NCI-H82 treated with DMSO at 0.1 percent for 48 hours (cell line): Measurements from ENCODE around the gene EYS.
A peak's percentile ranks its signal among the peaks of the same experiment; 100 is the strongest.

Experiments used
- DNase-seq: peaks from one replicate; lab custom pipeline; 2025; ENCODE audit not compliant: unreplicated experiment; lab: John Stamatoyannopoulos, UW

EYS gene

GRCh38 chr6:64737418-64737817 lies 969.6 kb downstream of the EYS start:
- DNase-seq = no peak

- DNase-seq = no peak
Observed at GRCh38 chr6:64736421-64736950, 970.5 kb downstream of the EYS start.

DNA sequence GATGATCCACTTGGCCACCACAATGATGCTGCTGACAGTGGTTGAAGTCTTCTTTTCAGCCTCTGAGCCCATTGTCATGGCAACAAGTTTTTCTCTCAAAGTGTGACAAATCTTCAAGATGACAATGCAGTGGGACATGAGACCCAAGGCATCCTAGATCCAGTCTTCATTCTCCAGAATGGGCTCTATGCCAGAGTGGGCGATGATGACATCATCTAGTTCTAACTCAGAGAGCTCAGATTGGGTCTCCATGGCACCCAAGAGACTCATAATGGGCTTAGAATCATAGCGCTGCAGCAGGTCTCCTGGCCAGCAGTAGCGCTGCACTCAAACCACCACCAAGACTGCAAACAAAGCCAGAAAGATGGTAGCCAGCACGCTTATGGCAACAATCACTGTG lies 973.6 kb downstream of the EYS start:
- DNase-seq = no peak

DNA sequence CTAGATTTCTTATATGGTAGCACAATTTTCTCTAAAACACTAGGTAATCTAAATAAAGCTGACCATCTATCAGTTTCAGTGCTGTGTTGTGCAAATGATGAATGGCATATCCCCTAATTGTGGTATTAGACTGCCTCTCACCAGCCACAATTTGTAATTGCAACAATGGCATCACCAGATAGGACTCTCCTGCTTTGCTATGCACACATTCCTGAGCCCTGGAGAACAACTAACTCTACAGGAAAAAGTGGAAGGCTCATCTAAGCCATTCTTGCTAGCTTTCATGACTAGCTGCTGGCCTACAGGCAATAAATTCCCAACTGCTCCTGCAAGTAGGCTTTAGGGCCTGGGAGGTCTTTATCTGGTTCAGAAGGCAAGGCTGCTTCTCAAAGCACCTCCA lies 974.1 kb downstream of the EYS start:
- no peak for DNase-seq

GRCh38 chr6:64729522-64729921 lies 977.5 kb downstream of the EYS start:
- no peak for DNase-seq

- no peak for DNase-seq
Observed at GRCh38 chr6:64727075-64727474, 980.0 kb downstream of the EYS start.

- DNase-seq = no peak
Observed at GRCh38 chr6:64724091-64724490, 982.9 kb downstream of the EYS start.

GRCh38 chr6:64723327-64724058 lies 983.5 kb downstream of the EYS start:
- no peak for DNase-seq

GRCh38 chr6:64721865-64722264 lies 985.2 kb downstream of the EYS start:
- no peak for DNase-seq

- peak; percentile 90 for DNase-seq
Observed at GRCh38 chr6:64717281-64717680, 989.7 kb downstream of the EYS start.

DNA sequence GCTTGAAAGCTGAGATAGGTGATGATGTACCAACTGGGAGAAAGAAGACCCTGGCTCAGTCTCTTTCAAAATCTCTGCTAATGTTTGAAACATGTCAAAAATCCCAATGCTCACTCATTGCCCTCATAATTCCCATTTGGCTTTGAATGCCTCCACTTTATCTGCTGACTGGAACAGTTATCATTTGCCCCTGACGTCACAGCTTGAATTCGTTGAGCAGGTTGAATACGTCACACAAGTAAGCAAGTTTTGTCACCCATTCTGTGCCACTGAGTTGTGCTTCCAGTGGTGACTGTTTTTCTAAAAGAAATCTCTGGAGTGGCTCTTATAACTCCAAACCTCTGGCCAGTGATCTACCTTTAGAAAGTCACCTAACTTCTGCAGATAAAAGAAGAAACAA lies 991.4 kb downstream of the EYS start:
- DNase-seq = no peak

GRCh38 chr6:64714073-64714472 lies 993.0 kb downstream of the EYS start:
- no peak for DNase-seq

DNA sequence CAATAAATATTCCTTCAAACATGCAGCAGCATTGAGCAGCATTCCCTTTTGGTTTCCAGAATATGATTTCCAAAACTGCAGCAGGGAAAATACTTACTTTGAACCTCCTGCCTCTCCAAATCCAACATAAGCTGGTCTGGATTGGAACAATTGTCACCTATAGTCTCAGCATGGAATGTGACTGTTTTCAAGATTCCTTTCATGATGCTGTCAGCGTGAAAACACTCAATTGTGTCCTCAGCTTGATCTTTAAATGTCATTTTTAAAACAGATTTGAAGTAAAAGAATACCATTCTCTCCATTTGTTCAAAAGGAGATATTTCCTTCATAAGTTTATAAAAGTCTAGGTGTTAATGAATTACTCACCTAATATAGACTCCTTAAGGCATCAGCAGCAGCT lies 993.9 kb downstream of the EYS start:
- DNase-seq = no peak

DNA sequence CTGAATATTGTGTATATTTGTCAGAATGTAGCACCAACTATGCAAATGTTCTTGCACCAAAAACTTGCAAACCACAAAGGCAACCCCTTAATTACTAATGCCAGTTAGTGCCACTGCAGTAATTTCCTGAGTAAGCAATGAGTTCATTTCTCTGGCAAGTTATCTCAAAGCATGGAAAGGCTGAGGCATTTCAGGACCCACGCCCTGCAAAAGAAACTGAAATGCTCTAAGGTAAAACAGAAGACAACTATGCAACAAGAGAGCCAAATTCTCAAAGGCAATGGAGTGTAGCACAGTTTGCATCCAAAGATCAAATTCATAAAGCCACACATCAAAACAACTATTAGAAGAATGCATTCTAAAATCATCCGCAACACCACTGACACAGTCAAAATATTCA lies 994.4 kb downstream of the EYS start:
- DNase-seq = no peak

GRCh38 chr6:64703922-64704321 lies 1003.1 kb downstream of the EYS start:
- no peak for DNase-seq

DNA sequence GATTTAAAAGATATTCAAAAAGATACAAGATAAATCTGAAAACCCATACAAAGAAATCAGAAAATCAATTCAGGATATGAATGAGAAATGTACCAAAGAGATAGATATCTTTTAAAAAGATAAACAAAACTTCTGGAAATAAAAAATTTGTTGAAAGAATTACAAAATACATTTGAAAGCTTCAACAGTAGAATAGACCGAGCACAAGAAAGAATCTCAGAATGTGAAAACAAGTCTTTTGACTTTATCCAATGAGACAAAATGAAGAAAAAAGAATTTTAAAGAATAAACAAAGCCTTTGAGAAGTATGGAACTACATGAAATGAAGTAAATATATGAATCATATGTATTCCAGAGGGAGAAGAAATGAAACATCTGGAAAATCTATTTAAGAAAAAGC lies 1011.0 kb downstream of the EYS start:
- DNase-seq = no peak

- DNase-seq = no peak
Observed at GRCh38 chr6:64694356-64694755, 1012.7 kb downstream of the EYS start.

GRCh38 chr6:64691064-64691463 lies 1016.0 kb downstream of the EYS start:
- DNase-seq = no peak

GRCh38 chr6:64685401-64685800 lies 1021.6 kb downstream of the EYS start:
- no peak for DNase-seq

GRCh38 chr6:64683682-64684081 lies 1023.3 kb downstream of the EYS start:
- DNase-seq = no peak

GRCh38 chr6:64681416-64682160 lies 1025.4 kb downstream of the EYS start:
- no peak for DNase-seq

DNA sequence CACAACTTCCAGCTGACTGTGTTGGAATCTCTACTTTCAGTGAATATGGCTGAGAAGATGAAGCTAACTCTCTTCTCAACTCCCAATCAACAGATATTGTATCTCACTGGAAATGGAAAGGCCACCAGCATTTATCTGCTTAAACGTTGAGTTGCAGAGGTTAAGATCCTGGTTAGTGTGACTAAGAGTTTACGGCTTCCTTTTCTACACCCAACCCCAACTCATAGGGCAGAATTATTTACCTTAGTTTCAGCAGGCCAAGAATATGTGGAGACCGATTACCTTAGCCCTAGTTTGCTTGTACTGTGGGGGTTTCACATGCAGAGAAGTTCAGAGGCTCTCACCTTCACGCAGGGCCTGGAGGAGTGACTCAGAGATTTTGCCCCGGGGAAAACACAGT lies 1026.6 kb downstream of the EYS start:
- DNase-seq = no peak
